ENCODE measurements around the gene FARP1. TPM values are rescaled to one million over a fixed set of nuclear protein-coding genes. Genes with fewer than 3 reads are reported as not detected.

FARP1 gene
- total RNA-seq, 1 experiment from 2014 or later, result 96.6 TPM

DNA sequence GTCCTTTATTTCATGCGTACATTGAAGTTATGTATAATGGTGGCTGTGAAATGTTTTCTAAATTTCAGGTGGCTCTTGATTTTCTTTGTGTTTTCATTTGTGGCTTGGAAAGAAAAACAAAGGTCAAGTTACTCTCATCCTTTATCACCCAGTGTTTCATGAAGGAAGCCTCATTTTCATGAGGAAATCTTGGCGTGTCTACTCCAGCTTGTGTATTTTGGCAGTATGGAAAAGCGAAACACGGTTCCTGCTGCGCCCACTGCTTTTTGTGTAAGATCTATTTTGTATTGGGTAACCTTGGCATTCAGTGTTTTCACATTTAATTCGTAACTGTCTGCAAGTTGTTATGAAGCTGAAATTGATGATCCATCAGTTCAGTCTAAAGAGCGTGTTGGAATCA, 181.2 kb downstream of the FARP1 start (continued):
- TF ChIP-seq ELF4 (CRISPR knock-in tag; IDR thresholded peaks at IDR 0.05; ENCODE audit: low read depth), result no peak

DNA sequence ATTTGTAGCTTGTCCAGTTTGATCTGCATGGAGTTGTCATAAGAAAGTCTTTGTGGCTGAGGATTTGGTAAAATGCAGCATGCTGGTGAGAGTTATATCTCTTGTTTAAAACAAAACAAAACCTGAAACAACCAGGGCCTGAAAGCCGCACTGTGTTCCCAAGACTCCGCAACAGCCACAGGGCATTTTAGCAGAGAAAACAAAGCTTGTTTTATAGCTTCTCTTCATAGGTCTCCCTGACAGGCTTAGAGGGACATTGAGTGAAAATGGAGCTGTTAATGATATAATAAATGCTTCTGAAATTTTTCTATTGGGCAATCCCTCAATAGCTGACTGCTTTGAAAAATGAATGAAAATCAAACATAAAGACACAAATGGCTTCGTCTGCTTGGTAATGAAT, 182.8 kb downstream of the FARP1 start:
- Mint-ChIP-seq H3K27ac (peak overlapping the region; percentile 90), H3K9me3 (no peaks in the 10 kb centered on the region), H3K4me1 (peaks cover 85% of the 10 kb centered on the region), H3K4me3 (no peak overlapping the region), H3K27me3 (ENCODE audit: low read depth) (no peaks in the 10 kb centered on the region), H3K36me3 (peaks cover 2% of the 10 kb centered on the region; the same call in 1 of the 2 replicates)
- no peak for ATAC-seq
- TF ChIP-seq, protein P1, sequence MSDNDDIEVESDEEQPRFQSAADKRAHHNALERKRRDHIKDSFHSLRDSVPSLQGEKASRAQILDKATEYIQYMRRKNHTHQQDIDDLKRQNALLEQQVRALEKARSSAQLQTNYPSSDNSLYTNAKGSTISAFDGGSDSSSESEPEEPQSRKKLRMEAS (CRISPR knock-in tag; IDR thresholded peaks at IDR 0.05), result no peak
- TF ChIP-seq ELF4 (CRISPR knock-in tag; IDR thresholded peaks at IDR 0.05; ENCODE audit: low read depth), result no peak
- TF ChIP-seq SMAD3 (CRISPR knock-in tag; IDR thresholded peaks at IDR 0.05; ENCODE audit: borderline replicate concordance), result no peak
- TF ChIP-seq ZBTB21 (CRISPR knock-in tag; IDR thresholded peaks at IDR 0.05; ENCODE audit: borderline replicate concordance), result no peak
- TF ChIP-seq ZNF317 (CRISPR knock-in tag; IDR thresholded peaks at IDR 0.05; ENCODE audit: borderline replicate concordance, low read depth), result no peak
- no peak for TF ChIP-seq TP53 (CRISPR knock-in tag; IDR thresholded peaks at IDR 0.05)
- TF ChIP-seq ATF1 (CRISPR knock-in tag; IDR thresholded peaks at IDR 0.05), result no peak
- no peak for DNase-seq (ENCODE audit: low spot score)
- ChIA-PET CTCF (no interaction called here), POLR2A (no interaction called here)

DNA sequence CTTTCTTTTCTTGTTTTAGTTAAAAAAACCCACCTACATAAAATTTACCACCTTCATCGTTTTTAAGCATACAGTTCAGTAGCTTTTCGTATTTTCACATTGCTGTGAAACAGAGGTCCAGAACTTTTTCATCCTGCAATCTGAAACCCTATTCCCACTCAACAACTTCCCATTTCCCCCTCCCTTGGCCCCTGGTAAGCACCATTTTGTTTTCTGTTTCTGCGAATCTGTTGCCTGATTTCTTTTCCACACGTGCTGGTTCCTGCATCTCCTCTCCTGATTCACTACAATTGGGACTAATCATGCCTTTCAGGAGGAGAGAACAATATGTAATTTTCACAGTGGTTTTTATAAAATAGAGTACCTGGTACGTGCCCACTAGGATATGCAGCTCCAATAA, 183.4 kb downstream of the FARP1 start:
- peak overlapping the region; percentile 90 for H3K27ac Mint-ChIP-seq
- no peaks in the 10 kb centered on the region for H3K27me3 Mint-ChIP-seq (ENCODE audit: low read depth)
- H3K4me1 Mint-ChIP-seq, result peaks cover 88% of the 10 kb centered on the region
- TF ChIP-seq ZNF317 (CRISPR knock-in tag; IDR thresholded peaks at IDR 0.05; ENCODE audit: borderline replicate concordance, low read depth) (no peak), HMGA2 (CRISPR knock-in tag; IDR thresholded peaks at IDR 0.05) (no peak), ZNF219 (CRISPR knock-in tag; IDR thresholded peaks at IDR 0.05; ENCODE audit: borderline replicate concordance) (no peak), ZNF423 (CRISPR knock-in tag; IDR thresholded peaks at IDR 0.05) (no peak), FOXJ3 (CRISPR knock-in tag; IDR thresholded peaks at IDR 0.05; ENCODE audit: borderline replicate concordance) (no peak), TEAD1 (CRISPR knock-in tag; IDR thresholded peaks at IDR 0.05) (no peak), NFYB (CRISPR knock-in tag; conservative IDR thresholded peaks at IDR 0.05; ENCODE audit: low read depth) (no peak), NR1H2 (CRISPR knock-in tag; IDR thresholded peaks at IDR 0.05) (no peak), IRF2 (CRISPR knock-in tag; IDR thresholded peaks at IDR 0.05; ENCODE audit: borderline replicate concordance, low read depth) (no peak), GTF2I (CRISPR knock-in tag; conservative IDR thresholded peaks at IDR 0.05) (no peak), NR3C1 (CRISPR knock-in tag; conservative IDR thresholded peaks at IDR 0.05; ENCODE audit: low read depth) (no peak)
- TF ChIP-seq, protein P2, sequence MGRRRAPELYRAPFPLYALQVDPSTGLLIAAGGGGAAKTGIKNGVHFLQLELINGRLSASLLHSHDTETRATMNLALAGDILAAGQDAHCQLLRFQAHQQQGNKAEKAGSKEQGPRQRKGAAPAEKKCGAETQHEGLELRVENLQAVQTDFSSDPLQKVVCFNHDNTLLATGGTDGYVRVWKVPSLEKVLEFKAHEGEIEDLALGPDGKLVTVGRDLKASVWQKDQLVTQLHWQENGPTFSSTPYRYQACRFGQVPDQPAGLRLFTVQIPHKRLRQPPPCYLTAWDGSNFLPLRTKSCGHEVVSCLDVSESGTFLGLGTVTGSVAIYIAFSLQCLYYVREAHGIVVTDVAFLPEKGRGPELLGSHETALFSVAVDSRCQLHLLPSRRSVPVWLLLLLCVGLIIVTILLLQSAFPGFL (CRISPR knock-in tag; IDR thresholded peaks at IDR 0.05; ENCODE audit: borderline replicate concordance), result no peak
- TF ChIP-seq, protein P3, sequence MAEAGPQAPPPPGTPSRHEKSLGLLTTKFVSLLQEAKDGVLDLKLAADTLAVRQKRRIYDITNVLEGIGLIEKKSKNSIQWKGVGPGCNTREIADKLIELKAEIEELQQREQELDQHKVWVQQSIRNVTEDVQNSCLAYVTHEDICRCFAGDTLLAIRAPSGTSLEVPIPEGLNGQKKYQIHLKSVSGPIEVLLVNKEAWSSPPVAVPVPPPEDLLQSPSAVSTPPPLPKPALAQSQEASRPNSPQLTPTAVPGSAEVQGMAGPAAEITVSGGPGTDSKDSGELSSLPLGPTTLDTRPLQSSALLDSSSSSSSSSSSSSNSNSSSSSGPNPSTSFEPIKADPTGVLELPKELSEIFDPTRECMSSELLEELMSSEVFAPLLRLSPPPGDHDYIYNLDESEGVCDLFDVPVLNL (CRISPR knock-in tag; IDR thresholded peaks at IDR 0.05; ENCODE audit: borderline replicate concordance, low read depth), result no peak
- TF ChIP-seq, protein P4, sequence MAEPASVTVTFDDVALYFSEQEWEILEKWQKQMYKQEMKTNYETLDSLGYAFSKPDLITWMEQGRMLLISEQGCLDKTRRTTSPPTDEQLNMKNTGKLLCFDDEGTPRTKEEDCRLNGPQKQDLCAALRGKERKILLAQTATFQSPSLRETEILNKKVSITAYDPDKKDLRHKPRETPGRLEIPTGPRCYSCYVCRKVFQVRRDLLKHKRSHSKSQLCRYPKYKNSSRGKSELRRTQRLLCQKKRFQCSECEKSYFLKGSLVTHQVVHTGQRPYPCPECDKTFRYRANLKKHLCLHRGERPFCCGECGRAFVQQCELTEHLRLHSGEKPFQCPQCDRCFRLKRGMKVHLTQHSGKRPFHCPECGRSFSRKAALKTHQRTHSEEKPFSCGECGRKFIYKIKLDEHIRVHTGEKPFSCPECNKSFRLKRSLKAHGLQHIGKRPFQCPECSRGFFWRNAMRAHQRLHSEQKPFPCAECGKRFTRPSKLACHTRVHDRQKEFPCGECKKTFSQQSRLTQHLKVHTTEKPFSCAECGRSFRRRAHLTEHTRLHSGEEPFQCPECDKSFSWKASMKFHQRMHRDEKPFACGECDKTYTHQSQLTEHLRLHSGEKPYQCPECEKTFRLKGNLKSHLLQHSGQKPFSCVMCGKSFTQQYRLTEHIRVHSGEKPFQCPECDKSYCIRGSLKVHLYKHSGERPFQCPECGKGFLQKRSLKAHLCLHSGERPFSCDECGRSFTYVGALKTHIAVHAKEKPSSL (CRISPR knock-in tag; conservative IDR thresholded peaks at IDR 0.05), result no peak
- TF ChIP-seq, protein P5, sequence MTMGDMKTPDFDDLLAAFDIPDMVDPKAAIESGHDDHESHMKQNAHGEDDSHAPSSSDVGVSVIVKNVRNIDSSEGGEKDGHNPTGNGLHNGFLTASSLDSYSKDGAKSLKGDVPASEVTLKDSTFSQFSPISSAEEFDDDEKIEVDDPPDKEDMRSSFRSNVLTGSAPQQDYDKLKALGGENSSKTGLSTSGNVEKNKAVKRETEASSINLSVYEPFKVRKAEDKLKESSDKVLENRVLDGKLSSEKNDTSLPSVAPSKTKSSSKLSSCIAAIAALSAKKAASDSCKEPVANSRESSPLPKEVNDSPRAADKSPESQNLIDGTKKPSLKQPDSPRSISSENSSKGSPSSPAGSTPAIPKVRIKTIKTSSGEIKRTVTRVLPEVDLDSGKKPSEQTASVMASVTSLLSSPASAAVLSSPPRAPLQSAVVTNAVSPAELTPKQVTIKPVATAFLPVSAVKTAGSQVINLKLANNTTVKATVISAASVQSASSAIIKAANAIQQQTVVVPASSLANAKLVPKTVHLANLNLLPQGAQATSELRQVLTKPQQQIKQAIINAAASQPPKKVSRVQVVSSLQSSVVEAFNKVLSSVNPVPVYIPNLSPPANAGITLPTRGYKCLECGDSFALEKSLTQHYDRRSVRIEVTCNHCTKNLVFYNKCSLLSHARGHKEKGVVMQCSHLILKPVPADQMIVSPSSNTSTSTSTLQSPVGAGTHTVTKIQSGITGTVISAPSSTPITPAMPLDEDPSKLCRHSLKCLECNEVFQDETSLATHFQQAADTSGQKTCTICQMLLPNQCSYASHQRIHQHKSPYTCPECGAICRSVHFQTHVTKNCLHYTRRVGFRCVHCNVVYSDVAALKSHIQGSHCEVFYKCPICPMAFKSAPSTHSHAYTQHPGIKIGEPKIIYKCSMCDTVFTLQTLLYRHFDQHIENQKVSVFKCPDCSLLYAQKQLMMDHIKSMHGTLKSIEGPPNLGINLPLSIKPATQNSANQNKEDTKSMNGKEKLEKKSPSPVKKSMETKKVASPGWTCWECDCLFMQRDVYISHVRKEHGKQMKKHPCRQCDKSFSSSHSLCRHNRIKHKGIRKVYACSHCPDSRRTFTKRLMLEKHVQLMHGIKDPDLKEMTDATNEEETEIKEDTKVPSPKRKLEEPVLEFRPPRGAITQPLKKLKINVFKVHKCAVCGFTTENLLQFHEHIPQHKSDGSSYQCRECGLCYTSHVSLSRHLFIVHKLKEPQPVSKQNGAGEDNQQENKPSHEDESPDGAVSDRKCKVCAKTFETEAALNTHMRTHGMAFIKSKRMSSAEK (CRISPR knock-in tag; IDR thresholded peaks at IDR 0.05; ENCODE audit: borderline replicate concordance), result no peak
- no peak for DNase-seq (ENCODE audit: low spot score)
- ChIA-PET CTCF (no interaction called here), POLR2A (no interaction called here)
- H3K9me3 Mint-ChIP-seq, result no peaks in the 10 kb centered on the region
- H3K36me3 Mint-ChIP-seq, result no peaks in the 10 kb centered on the region
- ATAC-seq, result no peak
- H3K4me3 Mint-ChIP-seq, result peak overlapping the region; percentile 44

Measured in WTC11 (cell line).